Anterior cingulate cortex (tissue), 58 donors: ENCODE results near the gene PRAMEF5.
"Not testable (repeated sequence)": the region's sequence is repeated elsewhere in the genome, so short reads cannot be mapped to it uniquely, and the experiment has no call there.

Source experiments
- DNase-seq, 58 donors: peaks; one replicate each; lab custom pipeline; 2025; lab: John Stamatoyannopoulos, UW

The PRAMEF5 gene

DNA sequence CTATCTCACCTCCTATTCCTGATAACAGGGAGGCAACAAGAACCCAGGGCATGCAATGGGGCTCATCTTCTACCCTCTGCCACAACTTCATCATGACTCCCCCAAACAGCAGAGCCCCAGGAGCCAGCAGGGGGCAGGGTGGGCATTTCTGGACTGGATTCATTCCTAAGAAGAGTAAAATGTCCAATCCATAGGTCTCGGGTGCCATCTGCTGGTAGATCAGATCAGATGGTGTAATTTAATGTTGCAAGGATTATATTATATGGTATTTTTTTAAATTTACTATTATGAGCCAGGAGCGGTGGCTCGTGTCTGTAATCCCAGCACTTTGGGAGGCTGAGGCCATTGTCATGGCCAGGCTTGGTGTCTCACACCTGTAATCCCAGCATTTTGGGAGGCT lies 11.1 kb downstream of the PRAMEF5 start:
- DNase-seq: not testable (repeated sequence)

DNA sequence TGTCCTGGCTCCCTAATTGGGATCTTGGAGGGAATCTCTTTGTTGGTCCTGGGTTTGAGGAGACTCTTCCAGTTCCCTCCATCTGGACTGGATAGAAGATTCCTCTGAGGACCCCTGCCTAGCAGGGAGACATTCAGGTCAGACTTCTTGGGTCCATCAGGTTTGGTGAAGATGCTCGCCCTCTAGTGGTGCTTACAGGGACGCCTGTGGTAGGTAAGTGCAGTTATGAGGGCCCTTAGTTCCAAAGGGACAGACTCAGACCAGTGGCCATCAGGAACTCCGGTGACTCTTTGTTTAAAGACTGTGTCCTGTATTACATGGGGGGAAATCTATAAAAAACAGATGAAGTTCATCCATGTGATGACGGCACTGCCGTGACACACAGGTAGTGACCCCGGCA lies 23.0 kb downstream of the PRAMEF5 start:
- DNase-seq: not testable (repeated sequence)

DNA sequence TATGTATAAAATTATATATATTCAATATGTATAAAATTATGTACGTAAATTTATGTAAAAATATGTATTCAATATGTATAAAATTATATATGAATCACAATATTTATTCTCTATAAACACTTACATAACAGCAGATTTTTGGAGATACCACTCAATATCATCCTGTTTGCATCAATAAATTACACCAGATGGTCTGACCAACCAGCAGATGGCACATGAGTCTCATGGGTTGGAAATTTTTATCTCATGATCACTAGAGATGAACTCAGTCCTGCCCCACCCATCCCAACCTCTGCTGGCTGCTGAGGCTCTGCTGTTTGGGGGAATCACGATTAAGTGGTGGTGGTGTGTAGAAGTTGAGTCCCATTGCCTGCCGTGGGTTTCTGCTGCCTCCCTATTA lies 25.6 kb downstream of the PRAMEF5 start:
- not testable (repeated sequence) for DNase-seq

DNA sequence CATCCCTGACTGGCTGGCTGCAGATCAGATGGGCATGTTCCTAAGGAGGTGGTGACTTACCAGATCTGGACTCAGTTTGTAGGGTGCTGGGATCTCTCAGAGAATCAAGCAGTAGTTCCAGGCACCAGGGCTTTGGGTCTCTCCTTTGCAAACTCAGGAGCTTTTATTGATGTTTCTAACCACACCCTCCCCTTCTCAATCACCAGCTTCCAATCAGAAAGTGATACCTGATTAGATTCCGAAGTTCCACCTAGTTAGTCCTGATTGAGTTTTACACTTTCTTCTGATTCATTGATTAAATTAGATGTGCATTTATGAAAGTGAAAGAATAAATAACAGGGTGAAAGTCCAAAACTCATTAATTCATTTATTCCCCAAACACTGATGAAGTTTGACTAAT lies 31.0 kb downstream of the PRAMEF5 start, which contains the start of gene PRAMEF8:
PRAMEF8 (minus strand) TSS at position 101 of the 400 bp plus-strand sequence. CDS start 1,046 bp downstream, outside the sequence.
- DNase-seq: not testable (repeated sequence)

DNA sequence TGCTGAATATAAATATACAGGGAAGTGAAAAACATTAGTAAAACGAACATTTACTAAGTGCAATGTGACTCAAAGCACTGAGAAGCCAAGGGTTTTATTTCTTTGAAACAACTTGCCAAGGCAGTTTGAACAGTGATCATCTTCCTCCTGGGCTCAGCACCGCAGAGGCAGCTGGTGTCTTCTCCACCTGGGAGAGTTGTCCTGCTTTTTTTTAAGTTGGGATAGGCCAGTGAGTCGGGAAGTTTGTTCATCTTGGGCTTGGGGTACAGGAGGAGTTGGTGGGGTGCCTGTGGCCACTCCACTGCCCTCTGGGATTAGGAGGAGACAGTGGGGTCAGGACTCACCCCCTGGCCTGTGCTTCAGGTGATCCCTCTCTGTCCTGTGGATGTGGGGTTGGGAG lies 35.0 kb downstream of the PRAMEF5 start:
- not testable (repeated sequence) for DNase-seq

DNA sequence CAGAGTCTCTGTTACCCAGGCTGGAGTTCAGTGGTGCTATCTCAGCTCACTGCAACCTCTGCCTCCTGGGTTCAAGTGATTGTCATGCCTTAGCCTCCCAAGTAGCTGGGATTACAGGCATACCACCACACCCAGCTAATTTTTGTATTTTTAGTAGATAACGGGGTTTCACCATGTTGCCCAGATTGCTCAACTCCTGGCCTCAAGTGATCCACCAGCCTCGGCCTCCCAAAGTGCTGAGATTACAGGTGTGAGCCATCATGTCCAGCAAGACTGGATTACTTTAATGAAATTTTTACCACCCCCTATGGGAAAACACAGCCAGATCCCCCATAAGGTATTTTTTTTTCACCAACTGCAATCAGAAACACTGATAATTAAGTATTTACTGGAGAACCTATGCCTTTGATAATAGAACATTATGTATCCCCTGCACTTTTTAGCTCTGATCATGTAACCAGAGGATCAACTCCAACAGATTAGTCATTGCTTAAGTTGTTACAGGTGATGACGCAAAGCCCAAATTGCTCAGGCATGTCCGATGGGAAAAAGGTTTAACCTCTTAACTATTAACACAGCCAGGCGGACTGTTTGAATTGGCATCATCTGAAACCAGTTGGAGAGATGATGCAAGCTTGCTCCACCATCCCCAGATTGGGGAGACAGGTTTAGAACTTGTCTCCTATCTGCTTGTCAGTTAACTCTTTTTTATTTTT lies 43.4 kb downstream of the PRAMEF5 start:
- not testable (repeated sequence) for DNase-seq

DNA sequence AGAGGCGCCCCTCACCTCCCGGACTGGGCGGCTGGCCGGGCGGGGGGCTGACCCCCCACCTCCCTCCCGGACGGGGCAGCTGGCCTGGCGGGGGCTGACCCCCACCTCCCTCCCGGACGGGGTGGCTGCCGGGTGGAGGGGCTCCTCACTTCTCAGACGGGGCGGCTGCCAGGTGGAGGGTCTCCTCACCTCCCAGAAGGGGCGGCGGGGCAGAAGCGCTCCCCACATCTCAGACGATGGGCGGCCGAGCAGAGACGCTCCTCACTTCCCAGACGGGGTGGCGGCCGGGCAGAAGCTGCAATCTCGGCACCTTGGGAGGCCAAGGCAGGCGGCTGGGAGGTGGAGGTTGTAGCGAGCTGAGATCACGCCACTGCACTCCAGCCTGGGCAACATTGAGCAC lies 44.7 kb downstream of the PRAMEF5 start:
- DNase-seq: not testable (repeated sequence)

DNA sequence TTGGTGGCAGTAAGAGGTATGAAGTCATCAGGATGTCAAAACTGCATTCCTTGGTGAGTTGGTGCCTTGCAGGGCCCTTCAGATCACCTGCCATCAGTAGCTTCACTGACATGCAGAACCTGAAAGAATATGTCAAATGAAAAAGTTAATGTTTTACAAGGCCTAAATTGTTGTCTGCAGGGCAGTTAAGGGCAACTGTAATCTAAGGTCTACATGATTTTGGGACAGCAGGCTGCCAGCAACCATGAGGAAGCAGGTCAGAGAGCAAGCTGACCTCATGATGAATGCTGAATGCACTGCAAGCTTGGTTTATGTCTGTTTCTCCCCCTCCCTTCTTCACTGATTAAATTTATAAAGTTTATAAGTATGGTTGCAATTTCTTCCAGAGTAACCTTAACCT lies 48.2 kb downstream of the PRAMEF5 start:
- DNase-seq: not testable (repeated sequence)

DNA sequence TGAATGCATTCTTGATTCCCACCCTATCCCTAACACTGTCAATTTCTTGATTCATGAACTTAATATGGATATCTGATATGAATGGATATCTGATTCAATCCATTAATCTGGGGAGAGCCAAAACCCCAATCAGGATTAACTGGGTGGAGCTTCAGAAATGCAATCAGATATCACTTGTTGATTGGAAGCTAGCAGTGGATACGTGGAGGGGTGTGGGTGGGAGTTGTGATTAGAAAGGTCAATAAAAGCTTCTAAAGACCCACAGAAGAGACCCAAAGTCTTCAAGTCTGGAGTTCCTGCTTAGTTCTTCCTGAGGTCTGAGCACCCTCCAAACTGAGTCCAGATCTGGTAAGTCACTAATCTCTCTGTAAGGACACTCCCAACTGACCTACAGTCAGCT lies 49.2 kb downstream of the PRAMEF5 start, which contains the start of gene PRAMEF33:
PRAMEF33 (plus strand) TSS at position 301 of the 400 bp plus-strand sequence. CDS start 2,416 bp downstream, outside the sequence.
- DNase-seq: not testable (repeated sequence)
